HCT116 (cell line): ENCODE data around the gene HNF4A. TPM values are rescaled to one million over a fixed set of nuclear protein-coding genes. Genes with fewer than 3 reads are reported as not detected.

Source experiments
- ATAC-seq: fragments of 200-7000 bp; cut with Tn5 transposase; 2 replicates; pipeline ENCODE4 v1.9.1; 2020; ENCODE audit warnings: mild to moderate bottlenecking, moderate library complexity
- BruUV-seq: library from RNA; stranded (reverse); fragments of 400-500 nt; replicated peaks from 2 replicates; lab custom pipeline; 2021; lab: Mats Ljungman, UMichigan
- CTCF ChIA-PET: fragments of 300-600 bp; sonication (Branson Sonifier 250); formaldehyde crosslinking; loops from one replicate; lab custom pipeline; 2021; ENCODE audit warnings: antibody characterized with exemption; lab: Charles Lee
- POLR2A ChIA-PET: fragments of 300-600, 350-600 bp; sonication (Branson Sonifier 250); formaldehyde crosslinking; loops from one replicate; lab custom pipeline; 2021; ENCODE audit warnings: antibody characterized with exemption; lab: Charles Lee
- RAD21 ChIA-PET, 2 experiments: fragments of 300-600 bp; sonication (Branson Sonifier 250); formaldehyde crosslinking; loops; one replicate each; lab custom pipeline; 2023; ENCODE audit warnings: low total read pairs in 2 of 2; ENCODE audit not compliant: uncharacterized antibody in 2 of 2, unreplicated experiment in 2 of 2, low non-redundant PET in 1 of 2; lab: Charles Lee
- DNase-seq: peaks from one replicate; pipeline ENCODE4 v3.0.0-alpha.2; 2010; ENCODE audit warnings: low read depth, low spot score
- H2AFZ ChIP-seq: fragments of 200-600 bp; shearing (Covaris generic), sonication (generic); 2 replicates; pipeline ENCODE4 v1.6.1; 2017; ENCODE audit warnings: low read depth, mixed run types, mixed read lengths, antibody characterized with exemption, low read length; ENCODE audit not compliant: poor library complexity, severe bottlenecking
- H3K27ac ChIP-seq: 2 replicates; pipeline ENCODE4 v1.5.1; 2012; ENCODE audit warnings: low read depth, low read length
- H3K27me3 ChIP-seq: fragments of 200-600 bp; sonication (generic); 2 replicates; pipeline ENCODE4 v1.6.1; 2016; ENCODE audit warnings: mixed run types, low read length, mixed read lengths; ENCODE audit not compliant: insufficient read depth
- H3K36me3 ChIP-seq, 2 experiments: fragments of 200-500 bp in 1 of 2; fragments of 200-600 bp in 1 of 2; sonication (Bioruptor generic) in 1 of 2; sonication (generic) in 1 of 2; 2 replicates each; pipeline versions ENCODE4 v1.5.1 to v1.6.1; 2014 to 2016; ENCODE audit warnings: low read length in 2 of 2, inconsistent platforms in 1 of 2, mixed read lengths in 1 of 2, mixed run types in 1 of 2; ENCODE audit not compliant: insufficient read depth in 2 of 2, control insufficient read depth in 1 of 2
- H3K4me1 ChIP-seq, 2 experiments: fragments of 200-600 bp in 1 of 2; sonication (generic) in 1 of 2; 2 replicates each; pipeline versions ENCODE4 v1.5.1 to v1.6.1; 2012 to 2017; ENCODE audit warnings: low read length in 2 of 2, inconsistent platforms in 1 of 2, mild to moderate bottlenecking in 1 of 2, mixed read lengths in 1 of 2, mixed run types in 1 of 2, moderate library complexity in 1 of 2; ENCODE audit not compliant: insufficient read depth in 2 of 2, control insufficient read depth in 1 of 2
- H3K4me2 ChIP-seq: fragments of 200-600 bp; sonication (generic); 2 replicates; pipeline ENCODE4 v1.6.1; 2017; ENCODE audit warnings: mixed run types, low read length, mixed read lengths
- H3K4me3 ChIP-seq, 2 experiments: fragments of 200-600 bp in 1 of 2; sonication (generic) in 1 of 2; replicated peaks in 1 of 2; 2 replicates each; pipeline ENCODE4 v1.5.1; 2011 to 2016; ENCODE audit warnings: low read length in 2 of 2, control low read depth in 1 of 2, low read depth in 1 of 2, mild to moderate bottlenecking in 1 of 2, mixed read lengths in 1 of 2, mixed run types in 1 of 2
- H3K79me2 ChIP-seq: fragments of 200-600 bp; sonication (generic); 2 replicates; pipeline ENCODE4 v1.6.1; 2017; ENCODE audit warnings: mild to moderate bottlenecking, mixed run types, low read length, moderate library complexity, mixed read lengths; ENCODE audit not compliant: insufficient read depth
- H3K9ac ChIP-seq: fragments of 200-600 bp; sonication (generic); 2 replicates; pipeline ENCODE4 v1.6.1; 2016; ENCODE audit warnings: low read length, mixed read lengths
- H3K9me2 ChIP-seq: fragments of 200-600 bp; sonication (generic), shearing (Covaris generic); 2 replicates; pipeline ENCODE4 v1.6.1; 2017; ENCODE audit warnings: mixed run types, mild to moderate bottlenecking, moderate library complexity; ENCODE audit not compliant: insufficient read depth
- H3K9me3 ChIP-seq, 2 experiments: fragments of 200-500 bp in 1 of 2; fragments of 200-600 bp in 1 of 2; sonication (Bioruptor generic) in 1 of 2; sonication (generic) in 1 of 2; 2 replicates each; pipeline ENCODE4 v1.6.1; 2014 to 2017; ENCODE audit warnings: low read length in 2 of 2, mixed read lengths in 2 of 2, inconsistent platforms in 1 of 2, low read depth in 1 of 2, mild to moderate bottlenecking in 1 of 2, mixed run types in 1 of 2, moderate library complexity in 1 of 2; ENCODE audit not compliant: control insufficient read depth in 1 of 2, insufficient read depth in 1 of 2
- H4K20me1 ChIP-seq: fragments of 200-600 bp; sonication (generic), shearing (Covaris generic); 2 replicates; pipeline ENCODE4 v1.6.1; 2017; ENCODE audit warnings: mixed run types, mild to moderate bottlenecking, moderate library complexity; ENCODE audit not compliant: insufficient read depth
- CBX3 ChIP-seq: IDR thresholded peaks from 2 replicates; pipeline ENCODE4 v1.6.1; 2012; ENCODE audit warnings: low read depth
- CEBPB ChIP-seq: IDR thresholded peaks from 2 replicates; pipeline ENCODE4 v1.6.1; 2012; ENCODE audit warnings: low read depth
- EGR1 ChIP-seq: IDR thresholded peaks from 2 replicates; pipeline ENCODE4 v1.6.1; 2012; ENCODE audit warnings: low read depth
- ELF1 ChIP-seq: IDR thresholded peaks from 2 replicates; pipeline ENCODE4 v1.6.1; 2012; ENCODE audit warnings: low read depth, borderline replicate concordance
- EZH2 ChIP-seq: fragments of 200-600 bp; sonication (generic); IDR thresholded peaks from 2 replicates; pipeline ENCODE4 v1.6.1; 2017; ENCODE audit warnings: antibody characterized with exemption, mixed run types
- EZH2phosphoT487 ChIP-seq: fragments of 200-600 bp; IDR thresholded peaks from 2 replicates; pipeline ENCODE4 v1.6.1; 2018; ENCODE audit warnings: antibody characterized with exemption, borderline replicate concordance
- FOSL1 ChIP-seq: IDR thresholded peaks from 2 replicates; pipeline ENCODE4 v1.6.1; 2012; ENCODE audit warnings: low read depth
- JUND ChIP-seq: IDR thresholded peaks from 2 replicates; pipeline ENCODE4 v1.6.1; 2012
- POLR2A ChIP-seq: IDR thresholded peaks from 2 replicates; pipeline ENCODE4 v1.7.0; 2011; ENCODE audit warnings: borderline replicate concordance; ENCODE audit not compliant: insufficient read depth, insufficient read length; ENCODE audit errors: extremely low read depth
- POLR2AphosphoS5 ChIP-seq: IDR thresholded peaks from 2 replicates; pipeline ENCODE4 v1.6.1; 2011; ENCODE audit warnings: mild to moderate bottlenecking, low read depth, low read length, moderate library complexity
- RAD21 ChIP-seq: IDR thresholded peaks from 2 replicates; pipeline ENCODE4 v1.6.1; 2012; ENCODE audit warnings: low read depth, mild to moderate bottlenecking
- SIN3A ChIP-seq: IDR thresholded peaks from 2 replicates; pipeline ENCODE4 v1.6.1; 2012; ENCODE audit warnings: low read depth
- SP1 ChIP-seq: IDR thresholded peaks from 2 replicates; pipeline ENCODE4 v1.6.1; 2012; ENCODE audit warnings: low read depth
- SRF ChIP-seq: IDR thresholded peaks from 2 replicates; pipeline ENCODE4 v1.6.1; 2012; ENCODE audit warnings: low read depth
- TCF7L2 ChIP-seq: IDR thresholded peaks from 2 replicates; pipeline ENCODE4 v1.7.0; 2011; ENCODE audit warnings: borderline replicate concordance, inconsistent platforms; ENCODE audit not compliant: insufficient read depth, insufficient read length; ENCODE audit errors: extremely low read depth
- intact Hi-C: fragments of 100-400 bp; cut with micrococcal nuclease; formaldehyde crosslinking; loops from 2 replicates; pipeline ENCODE4 v1.10.0; 2022
- total RNA-seq: library from RNA; stranded (reverse); gene quantifications from one replicate; pipeline ENCODE4 v1.2.1, GENCODE V29; 2021; ENCODE audit not compliant: unreplicated experiment
- TF ChIP-seq, protein P1 (sequence below): IDR thresholded peaks from 2 replicates; pipeline ENCODE4 v1.6.1; 2012
- TF ChIP-seq, protein P2 (sequence below): IDR thresholded peaks from 2 replicates; pipeline ENCODE4 v1.6.1; 2012
- TF ChIP-seq, protein P3 (sequence below): IDR thresholded peaks from 2 replicates; pipeline ENCODE4 v1.6.1; 2011; ENCODE audit warnings: mild to moderate bottlenecking, low read length, moderate library complexity; ENCODE audit not compliant: insufficient replicate concordance; ENCODE audit errors: extremely low read depth

HNF4A gene
- total RNA-seq, 1 experiment from 2014 or later, result 7.4 TPM

DNA sequence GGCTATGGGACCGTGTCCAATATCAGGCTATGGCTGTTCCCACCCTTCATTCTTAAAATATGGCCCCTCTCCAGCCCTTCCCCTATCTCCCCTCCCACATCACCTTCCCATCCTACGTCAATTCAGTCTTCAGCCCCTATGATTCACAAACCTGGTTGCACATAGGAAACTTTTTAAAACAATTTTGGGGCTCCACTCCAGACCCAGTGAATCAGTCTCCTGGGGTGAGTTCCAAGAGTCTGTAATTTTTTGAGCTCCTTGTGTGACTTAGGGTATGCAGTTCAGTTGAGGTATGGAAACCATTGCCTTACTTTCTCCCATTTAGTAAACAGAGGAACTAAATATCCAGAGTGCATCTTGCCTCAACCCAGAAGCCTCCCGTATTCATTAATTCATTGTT lies 5.5 kb downstream of the HNF4A start:
- Histone ChIP-seq H3K9me3 (no peaks in the 10 kb centered on the region), H3K4me3 (no peak overlapping the region), H2AFZ (no peak overlapping the region), H3K79me2 (no peaks in the 10 kb centered on the region), H3K36me3 (no peaks in the 10 kb centered on the region), H3K4me1 (no peaks in the 10 kb centered on the region; a peak in 1 of 4 replicates), H3K4me2 (no peak overlapping the region)
- POLR2A ChIA-PET, result no interaction called here
- intact Hi-C loops, result no loop called here
- no peak for ATAC-seq
- TF ChIP-seq, protein P1, sequence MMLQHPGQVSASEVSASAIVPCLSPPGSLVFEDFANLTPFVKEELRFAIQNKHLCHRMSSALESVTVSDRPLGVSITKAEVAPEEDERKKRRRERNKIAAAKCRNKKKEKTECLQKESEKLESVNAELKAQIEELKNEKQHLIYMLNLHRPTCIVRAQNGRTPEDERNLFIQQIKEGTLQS, result no peak
- TF ChIP-seq, protein P2, sequence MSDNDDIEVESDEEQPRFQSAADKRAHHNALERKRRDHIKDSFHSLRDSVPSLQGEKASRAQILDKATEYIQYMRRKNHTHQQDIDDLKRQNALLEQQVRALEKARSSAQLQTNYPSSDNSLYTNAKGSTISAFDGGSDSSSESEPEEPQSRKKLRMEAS, result no peak
- TF ChIP-seq RAD21 (no peak), EGR1 (no peak), FOSL1 (no peak), SP1 (no peak), ELF1 (no peak), JUND (no peak), TCF7L2 (no peak), EZH2 (no peak), CEBPB (no peak), CBX3 (no peak), POLR2A (no peak), SIN3A (no peak), POLR2AphosphoS5 (no peak), SRF (no peak), EZH2phosphoT487 (no peak)
- TF ChIP-seq, protein P3, sequence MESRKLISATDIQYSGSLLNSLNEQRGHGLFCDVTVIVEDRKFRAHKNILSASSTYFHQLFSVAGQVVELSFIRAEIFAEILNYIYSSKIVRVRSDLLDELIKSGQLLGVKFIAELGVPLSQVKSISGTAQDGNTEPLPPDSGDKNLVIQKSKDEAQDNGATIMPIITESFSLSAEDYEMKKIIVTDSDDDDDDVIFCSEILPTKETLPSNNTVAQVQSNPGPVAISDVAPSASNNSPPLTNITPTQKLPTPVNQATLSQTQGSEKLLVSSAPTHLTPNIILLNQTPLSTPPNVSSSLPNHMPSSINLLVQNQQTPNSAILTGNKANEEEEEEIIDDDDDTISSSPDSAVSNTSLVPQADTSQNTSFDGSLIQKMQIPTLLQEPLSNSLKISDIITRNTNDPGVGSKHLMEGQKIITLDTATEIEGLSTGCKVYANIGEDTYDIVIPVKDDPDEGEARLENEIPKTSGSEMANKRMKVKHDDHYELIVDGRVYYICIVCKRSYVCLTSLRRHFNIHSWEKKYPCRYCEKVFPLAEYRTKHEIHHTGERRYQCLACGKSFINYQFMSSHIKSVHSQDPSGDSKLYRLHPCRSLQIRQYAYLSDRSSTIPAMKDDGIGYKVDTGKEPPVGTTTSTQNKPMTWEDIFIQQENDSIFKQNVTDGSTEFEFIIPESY, result no peak
- TF ChIP-seq, all 23 proteins: peak for 0
- no TSS peak for BruUV-seq
- Histone ChIP-seq H3K27ac (no peak overlapping the region), H3K27me3 (no peaks in the 10 kb centered on the region), H4K20me1 (no peaks in the 10 kb centered on the region), H3K9ac (no peak overlapping the region), H3K9me2 (no peaks in the 10 kb centered on the region)
- DNase-seq, result no peak
- RAD21 ChIA-PET, result no interaction called here
- CTCF ChIA-PET, result no interaction called here
